Measurements from ENCODE around the gene RPS6KA5.
"Not testable (repeated sequence)": the region's sequence is repeated elsewhere in the genome, so short reads cannot be mapped to it uniquely, and the experiment has no call there.

Gene RPS6KA5

GRCh38 chr14:91058042-91058581, 2.3 kb downstream of the RPS6KA5 start:
- peak overlapping the region; percentile 2 for H3K27ac Mint-ChIP-seq

GRCh38 chr14:91056361-91056760, 4.1 kb downstream of the RPS6KA5 start:
- Mint-ChIP-seq H3K36me3 (ENCODE audit: low read depth) (peaks cover 46% of the 10 kb centered on the region), H3K4me1 (ENCODE audit: low read depth) (peaks cover 46% of the 10 kb centered on the region), H3K4me3 (no peak overlapping the region), H3K9me3 (no peaks in the 10 kb centered on the region), H3K27me3 (ENCODE audit: low read depth) (no peaks in the 10 kb centered on the region), H3K27ac (no peak overlapping the region)
- no peak for DNase-seq (ENCODE audit: low spot score)

More at GRCh38 chr14:91058042-91058581, 2.3 kb downstream of the RPS6KA5 start:
- H3K27me3 Mint-ChIP-seq (ENCODE audit: low read depth), result no peaks in the 10 kb centered on the region
- no peak for DNase-seq (ENCODE audit: low spot score)
- no peaks in the 10 kb centered on the region for H3K9me3 Mint-ChIP-seq
- H3K4me3 Mint-ChIP-seq, result peak overlapping the region; percentile 87
- peaks cover 44% of the 10 kb centered on the region for H3K4me1 Mint-ChIP-seq (ENCODE audit: low read depth)
- H3K36me3 Mint-ChIP-seq (ENCODE audit: low read depth), result peaks cover 41% of the 10 kb centered on the region

GRCh38 chr14:91055016-91055415, 5.4 kb downstream of the RPS6KA5 start:
- no peaks in the 10 kb centered on the region for H3K27me3 Mint-ChIP-seq (ENCODE audit: low read depth)
- H3K9me3 Mint-ChIP-seq, result no peaks in the 10 kb centered on the region
- no peak overlapping the region for H3K4me3 Mint-ChIP-seq
- no peak for DNase-seq (ENCODE audit: low spot score)
- peaks cover 46% of the 10 kb centered on the region for H3K4me1 Mint-ChIP-seq (ENCODE audit: low read depth)
- H3K27ac Mint-ChIP-seq, result no peak overlapping the region
- peaks cover 47% of the 10 kb centered on the region for H3K36me3 Mint-ChIP-seq (ENCODE audit: low read depth)

GRCh38 chr14:91048676-91049075, 11.8 kb downstream of the RPS6KA5 start:
- Mint-ChIP-seq H3K9me3 (no peaks in the 10 kb centered on the region), H3K4me3 (no peak overlapping the region), H3K4me1 (ENCODE audit: low read depth) (peaks cover 40% of the 10 kb centered on the region), H3K27ac (no peak overlapping the region), H3K27me3 (ENCODE audit: low read depth) (no peaks in the 10 kb centered on the region), H3K36me3 (ENCODE audit: low read depth) (peaks cover 17% of the 10 kb centered on the region)
- no peak for DNase-seq (ENCODE audit: low spot score)

- Mint-ChIP-seq H3K4me1 (ENCODE audit: low read depth) (peaks cover 42% of the 10 kb centered on the region), H3K9me3 (no peaks in the 10 kb centered on the region), H3K27ac (no peak overlapping the region), H3K36me3 (ENCODE audit: low read depth) (peaks cover 16% of the 10 kb centered on the region), H3K4me3 (no peak overlapping the region), H3K27me3 (ENCODE audit: low read depth) (no peaks in the 10 kb centered on the region)
- no peak for DNase-seq (ENCODE audit: low spot score)
Measured at GRCh38 chr14:91048265-91048664, 12.2 kb downstream of the RPS6KA5 start.

- H3K4me3 Mint-ChIP-seq, result no peak overlapping the region
- H3K36me3 Mint-ChIP-seq (ENCODE audit: low read depth), result peaks cover 16% of the 10 kb centered on the region
- no peak for DNase-seq (ENCODE audit: low spot score)
- H3K27me3 Mint-ChIP-seq (ENCODE audit: low read depth), result no peaks in the 10 kb centered on the region
- H3K27ac Mint-ChIP-seq, result no peak overlapping the region
- peaks cover 43% of the 10 kb centered on the region for H3K4me1 Mint-ChIP-seq (ENCODE audit: low read depth)
- H3K9me3 Mint-ChIP-seq, result no peaks in the 10 kb centered on the region
Measured at GRCh38 chr14:91047174-91047753, 13.2 kb downstream of the RPS6KA5 start.

GRCh38 chr14:91046488-91047072, 13.9 kb downstream of the RPS6KA5 start:
- DNase-seq (ENCODE audit: low spot score), result no peak
- Mint-ChIP-seq H3K4me1 (ENCODE audit: low read depth) (peaks cover 43% of the 10 kb centered on the region), H3K4me3 (no peak overlapping the region), H3K27me3 (ENCODE audit: low read depth) (no peaks in the 10 kb centered on the region), H3K9me3 (no peaks in the 10 kb centered on the region), H3K36me3 (ENCODE audit: low read depth) (peaks cover 15% of the 10 kb centered on the region), H3K27ac (no peak overlapping the region)

GRCh38 chr14:91041450-91041849, 19.0 kb downstream of the RPS6KA5 start:
- no peak for DNase-seq (ENCODE audit: low spot score)
- Mint-ChIP-seq H3K27me3 (ENCODE audit: low read depth) (no peaks in the 10 kb centered on the region), H3K9me3 (no peaks in the 10 kb centered on the region), H3K4me3 (no peak overlapping the region), H3K4me1 (ENCODE audit: low read depth) (peaks cover 46% of the 10 kb centered on the region), H3K27ac (no peak overlapping the region), H3K36me3 (ENCODE audit: low read depth) (peaks cover 25% of the 10 kb centered on the region)

GRCh38 chr14:91040545-91040944, 19.9 kb downstream of the RPS6KA5 start:
- Mint-ChIP-seq H3K27ac (no peak overlapping the region), H3K27me3 (ENCODE audit: low read depth) (no peaks in the 10 kb centered on the region), H3K9me3 (no peaks in the 10 kb centered on the region), H3K36me3 (ENCODE audit: low read depth) (peaks cover 25% of the 10 kb centered on the region), H3K4me1 (ENCODE audit: low read depth) (peaks cover 46% of the 10 kb centered on the region), H3K4me3 (no peak overlapping the region)
- no peak for DNase-seq (ENCODE audit: low spot score)

- DNase-seq (ENCODE audit: low spot score), result no peak
- Mint-ChIP-seq H3K27ac (no peak overlapping the region), H3K4me3 (no peak overlapping the region), H3K27me3 (ENCODE audit: low read depth) (no peaks in the 10 kb centered on the region), H3K4me1 (ENCODE audit: low read depth) (peaks cover 52% of the 10 kb centered on the region), H3K36me3 (ENCODE audit: low read depth) (peaks cover 35% of the 10 kb centered on the region), H3K9me3 (no peaks in the 10 kb centered on the region)
Measured at GRCh38 chr14:91038439-91038838, 22.0 kb downstream of the RPS6KA5 start.

GRCh38 chr14:91036741-91037469, 23.5 kb downstream of the RPS6KA5 start:
- Mint-ChIP-seq H3K4me3 (no peak overlapping the region), H3K4me1 (ENCODE audit: low read depth) (peaks cover 49% of the 10 kb centered on the region), H3K36me3 (ENCODE audit: low read depth) (peaks cover 38% of the 10 kb centered on the region), H3K27ac (no peak overlapping the region), H3K9me3 (no peaks in the 10 kb centered on the region), H3K27me3 (ENCODE audit: low read depth) (no peaks in the 10 kb centered on the region)
- DNase-seq (ENCODE audit: low spot score), result no peak

GRCh38 chr14:91035855-91036254, 24.6 kb downstream of the RPS6KA5 start:
- Mint-ChIP-seq H3K27ac (peak overlapping the region; percentile 80), H3K4me1 (ENCODE audit: low read depth) (peaks cover 56% of the 10 kb centered on the region), H3K36me3 (ENCODE audit: low read depth) (peaks cover 40% of the 10 kb centered on the region), H3K9me3 (no peaks in the 10 kb centered on the region), H3K27me3 (ENCODE audit: low read depth) (no peaks in the 10 kb centered on the region), H3K4me3 (peak overlapping the region; percentile 53)
- DNase-seq (ENCODE audit: low spot score), result no peak

- H3K27ac Mint-ChIP-seq; H3K27me3 Mint-ChIP-seq (ENCODE audit: low read depth); H3K4me3 Mint-ChIP-seq; DNase-seq (ENCODE audit: low spot score); H3K9me3 Mint-ChIP-seq: not testable (repeated sequence)
- Mint-ChIP-seq H3K36me3 (ENCODE audit: low read depth) (peaks cover 35% of the 10 kb centered on the region), H3K4me1 (ENCODE audit: low read depth) (peaks cover 61% of the 10 kb centered on the region)
Measured at GRCh38 chr14:91034379-91034778, 26.1 kb downstream of the RPS6KA5 start.

GRCh38 chr14:91032248-91032647, 28.2 kb downstream of the RPS6KA5 start:
- Mint-ChIP-seq H3K27me3 (ENCODE audit: low read depth) (no peaks in the 10 kb centered on the region), H3K4me1 (ENCODE audit: low read depth) (peaks cover 62% of the 10 kb centered on the region), H3K9me3 (no peaks in the 10 kb centered on the region), H3K4me3 (no peak overlapping the region), H3K36me3 (ENCODE audit: low read depth) (peaks cover 33% of the 10 kb centered on the region), H3K27ac (peak overlapping the region; percentile 1)
- DNase-seq (ENCODE audit: low spot score), result no peak

Data from T-helper 2 cell treated with Interferon-gamma antibody and Interleukin-4, amounts not matched to agents 5 μg/mL and 100 μg/mL, for 36 hours (primary cell).